GM12878 (cell line): ENCODE measurements around the gene POLR3E. TPM values are rescaled to one million over a fixed set of nuclear protein-coding genes. Genes with fewer than 3 reads are reported as not detected.

ENCODE experiments used
- ATAC-seq: fragments of 200-7000 bp; cut with Tn5 transposase; 3 replicates; pipeline ENCODE4 v1.9.1; 2020; ENCODE audit warnings: mild to moderate bottlenecking, moderate library complexity
- BruUV-seq: library from RNA; stranded (reverse); fragments of 400-500 nt; replicated peaks from 2 replicates; lab custom pipeline; 2021; lab: Mats Ljungman, UMichigan
- CTCF ChIA-PET: fragments of 300-600 bp; sonication (Branson Sonifier 250); formaldehyde crosslinking; extraction: SDS; loops from one replicate; lab custom pipeline; 2021; ENCODE audit warnings: inconsistent platforms; lab: Yijun Ruan, JAX
- POLR2A ChIA-PET: fragments of 350-600 bp; formaldehyde crosslinking; extraction: SDS; loops from one replicate; lab custom pipeline; 2021; ENCODE audit warnings: inconsistent platforms; lab: Charles Lee
- RAD21 ChIA-PET: fragments of 300-600 bp; sonication (Branson Sonifier 250); formaldehyde crosslinking; loops from one replicate; lab custom pipeline; 2023; ENCODE audit warnings: antibody characterized with exemption; ENCODE audit not compliant: unreplicated experiment; lab: Charles Lee
- SMC1A ChIA-PET: fragments of 300-600 bp; sonication (Branson Sonifier 250); formaldehyde crosslinking; loops from one replicate; lab custom pipeline; 2023; ENCODE audit not compliant: unreplicated experiment, uncharacterized antibody; lab: Charles Lee
- DNase-seq: peaks from one replicate; pipeline ENCODE4 v3.0.0-alpha.2; 2011; ENCODE audit warnings: low read depth, low spot score
- FAIRE-seq: peaks from 3 replicates; lab custom pipeline; 2011; peaks lifted over from hg19 to GRCh38; lab: Jason Lieb, UNC
- H2AFZ ChIP-seq: 2 replicates; pipeline ENCODE4 v1.6.0; 2011; ENCODE audit warnings: low read depth, low read length, control low read depth; ENCODE audit not compliant: control insufficient read depth
- H3K27ac ChIP-seq: 2 replicates; pipeline ENCODE4 v1.5.1; 2011; ENCODE audit warnings: control low read depth; ENCODE audit not compliant: control insufficient read depth, insufficient read depth
- H3K27me3 ChIP-seq, 2 experiments: replicated peaks in 1 of 2; 2 replicates each; pipeline versions ENCODE4 v1.6.0 to v1.6.1; 2011; ENCODE audit warnings: low read length in 1 of 2; ENCODE audit not compliant: control insufficient read depth in 2 of 2, insufficient read depth in 2 of 2
- H3K36me3 ChIP-seq, 2 experiments: 2 replicates each; pipeline ENCODE4 v1.5.1; 2011; ENCODE audit warnings: low read length in 1 of 2; ENCODE audit not compliant: control insufficient read depth in 2 of 2, insufficient read depth in 2 of 2
- H3K4me1 ChIP-seq: 2 replicates; pipeline ENCODE4 v1.6.1; 2011; ENCODE audit warnings: mild to moderate bottlenecking, low read length, moderate library complexity, mixed read lengths; ENCODE audit not compliant: control insufficient read depth, insufficient read depth
- H3K4me2 ChIP-seq: 2 replicates; pipeline ENCODE4 v1.6.0; 2011; ENCODE audit warnings: control low read depth; ENCODE audit not compliant: control insufficient read depth, insufficient read depth
- H3K4me3 ChIP-seq: fragments of 200-600 bp; sonication (generic); 2 replicates; pipeline ENCODE4 v1.5.1; 2016
- H3K79me2 ChIP-seq: 2 replicates; pipeline ENCODE4 v1.6.0; 2011; ENCODE audit warnings: low read length; ENCODE audit not compliant: control insufficient read depth, insufficient read depth
- H3K9ac ChIP-seq: 2 replicates; pipeline ENCODE4 v1.8.0; 2011; ENCODE audit warnings: low read length, control low read depth, mixed read lengths; ENCODE audit not compliant: control insufficient read depth, insufficient read depth
- H3K9me3 ChIP-seq: replicated peaks from 3 replicates; pipeline ENCODE4 v1.5.1; 2011; ENCODE audit warnings: mild to moderate bottlenecking, low read length; ENCODE audit not compliant: control insufficient read depth, insufficient read depth
- H4K20me1 ChIP-seq: 2 replicates; pipeline ENCODE4 v1.6.0; 2011; ENCODE audit not compliant: control insufficient read depth, insufficient read depth
- ATF3 ChIP-seq: IDR thresholded peaks from 2 replicates; pipeline ENCODE4 v1.6.1; 2011; ENCODE audit warnings: low read depth, mild to moderate bottlenecking, low read length, moderate library complexity, borderline replicate concordance; ENCODE audit errors: extremely low read depth
- CEBPB ChIP-seq, 2 experiments: fragments of 150-350 bp in 1 of 2; IDR thresholded peaks; 2 replicates each; pipeline ENCODE4 v1.6.1; 2012 to 2014; ENCODE audit warnings: low read depth in 2 of 2, low read length in 2 of 2, borderline replicate concordance in 1 of 2, inconsistent platforms in 1 of 2
- CHD4 ChIP-seq: fragments of 200-600 bp; sonication (generic); IDR thresholded peaks from 2 replicates; pipeline ENCODE4 v1.6.1; 2016; ENCODE audit warnings: mild to moderate bottlenecking
- DPF2 ChIP-seq: fragments of 450-650 bp; IDR thresholded peaks from 2 replicates; pipeline ENCODE4 v1.6.1; 2017; ENCODE audit warnings: mild to moderate bottlenecking
- EED ChIP-seq: sonication (generic); IDR thresholded peaks from 2 replicates; pipeline ENCODE4 v1.6.1; 2016; ENCODE audit warnings: antibody characterized with exemption, low read depth
- FOS ChIP-seq: IDR thresholded peaks from 3 replicates; pipeline ENCODE4 v1.6.1; 2011; ENCODE audit warnings: borderline replicate concordance; ENCODE audit not compliant: insufficient read length; ENCODE audit errors: extremely low read depth
- GABPA ChIP-seq: IDR thresholded peaks from 2 replicates; pipeline ENCODE4 v1.6.1; 2014; ENCODE audit warnings: antibody characterized with exemption, low read depth, mild to moderate bottlenecking, inconsistent platforms
- HDAC6 ChIP-seq: fragments of 200-600 bp; sonication (generic); IDR thresholded peaks from one replicate; pipeline ENCODE4 v1.8.0; 2017; ENCODE audit warnings: antibody characterized with exemption; ENCODE audit not compliant: unreplicated experiment
- JUND ChIP-seq: IDR thresholded peaks from 2 replicates; pipeline ENCODE4 v1.6.1; 2012; ENCODE audit warnings: low read depth, mild to moderate bottlenecking, low read length, improper control_type of control experiment, moderate library complexity
- KLF5 ChIP-seq: fragments of 450-650 bp; IDR thresholded peaks from 2 replicates; pipeline ENCODE4 v1.6.1; 2014; ENCODE audit warnings: mild to moderate bottlenecking; ENCODE audit not compliant: partially characterized antibody
- MTA3 ChIP-seq: IDR thresholded peaks from 2 replicates; pipeline ENCODE4 v1.6.1; 2012; ENCODE audit warnings: low read length, inconsistent platforms, borderline replicate concordance
- NFXL1 ChIP-seq: fragments of 450-650 bp; IDR thresholded peaks from 2 replicates; pipeline ENCODE4 v1.6.1; 2017; ENCODE audit warnings: antibody characterized with exemption, mild to moderate bottlenecking, borderline replicate concordance
- NR2F1 ChIP-seq: fragments of 450-650 bp; conservative IDR thresholded peaks from 2 replicates; pipeline ENCODE4 v1.6.1; 2017; ENCODE audit warnings: mild to moderate bottlenecking
- PKNOX1 ChIP-seq: fragments of 450-650 bp; IDR thresholded peaks from 2 replicates; pipeline ENCODE4 v1.6.1; 2016; ENCODE audit warnings: mild to moderate bottlenecking
- RFX5 ChIP-seq: IDR thresholded peaks from 2 replicates; pipeline ENCODE4 v1.6.1; 2011; ENCODE audit warnings: low read depth, low read length, improper control_type of control experiment
- WGBS: methylation state at CpG from one replicate; pipeline ENCODE4 v1.1.6; 2016; ENCODE audit warnings: low lambda C conversion rate; ENCODE audit not compliant: insufficient replicate concordance, insufficient coverage; ENCODE audit errors: missing lambda C conversion rate; 5-methylcytosine and 5-hydroxymethylcytosine counted together
- in situ Hi-C: fragments of 300-500 bp; cut with MboI; formaldehyde crosslinking; loops from 9 replicates; pipeline ENCODE4 v1.14.3; 2018; ENCODE audit warnings: mixed read lengths
- intact Hi-C: fragments of 100-400 bp; cut with micrococcal nuclease; formaldehyde crosslinking; loops from one replicate; pipeline ENCODE4 v1.14.2; 2022; ENCODE audit not compliant: unreplicated experiment
- polyA plus RNA-seq, 11 experiments: library from polyadenylated mRNA; depleted of rRNA in 4 of 11; unstranded in 6 of 11; stranded (reverse) in 5 of 11; fragments of >200 nt; fragmentation: Nextera tagmentation in 4 of 11; fragmentation: Illumina TruSeq in 1 of 11; extraction: Ambion mirVana in 4 of 11; extraction: Trizol in 1 of 11; gene quantifications; 1 replicate in 1 of 11; 2 replicates in 10 of 11; pipeline versions ENCODE4 v1.2.1 to v1.2.3, GENCODE V29; 2011 to 2016; ENCODE audit warnings: inconsistent platforms in 2 of 11, missing spikeins in 2 of 11, low read depth in 1 of 11
- total RNA-seq, 4 experiments: library from RNA; depleted of rRNA in 3 of 4; stranded (reverse); fragments of >200 nt in 3 of 4; fragmentation: Illumina TruSeq in 1 of 4; extraction: Trizol in 1 of 4; gene quantifications; 2 replicates each; pipeline versions ENCODE4 v1.2.1 to v1.2.3, GENCODE V29; 2013 to 2021

Gene POLR3E
- total and polyA plus RNA-seq, 10 of the 15 experiments (the other 5 are each of a cell fraction or from before 2014, with no cell fraction given): 11.1 to 79.5 (median 39.7) TPM

- TF ChIP-seq FOS: no peak
Measured at GRCh38 chr16:22291020-22291419, 6.2 kb upstream of the POLR3E start (continued).

- Histone ChIP-seq H3K9me3 (no peaks in the 10 kb centered on the region), H3K27ac (no peak overlapping the region), H3K4me2 (no peak overlapping the region), H3K36me3 (no peaks in the 10 kb centered on the region), H4K20me1 (no peaks in the 10 kb centered on the region), H3K27me3 (no peaks in the 10 kb centered on the region), H3K4me1 (peaks cover 4% of the 10 kb centered on the region; the same call in 1 of the 2 replicates), H3K4me3 (no peak overlapping the region), H2AFZ (no peak overlapping the region), H3K79me2 (no peaks in the 10 kb centered on the region), H3K9ac (no peak overlapping the region)
- FAIRE-seq: no peak
- DNase-seq: no peak
- ATAC-seq: no peak
- ChIA-PET CTCF (no interaction called here), RAD21 (no interaction called here), POLR2A (no interaction called here), SMC1A (no interaction called here)
- no TSS peak for BruUV-seq
- in situ Hi-C loops (no loop called here), intact Hi-C loops (no loop called here)
- no peak for TF ChIP-seq PKNOX1
- no peak for TF ChIP-seq RFX5
- no peak for TF ChIP-seq GABPA
- no peak for TF ChIP-seq HDAC6
- no peak for TF ChIP-seq CEBPB (IDR thresholded peaks at IDR 0.05; ENCODE audit: borderline replicate concordance in 1 of 2, low read depth in 2 of 2, low read length in 2 of 2)
- TF ChIP-seq NR2F1: no peak
- TF ChIP-seq KLF5: no peak
- no peak for TF ChIP-seq CHD4
- TF ChIP-seq DPF2: no peak
- TF ChIP-seq ATF3: no peak
- no peak for TF ChIP-seq NFXL1
- no peak for TF ChIP-seq EED
- no peak for TF ChIP-seq MTA3
- TF ChIP-seq JUND: no peak
- 98% methylated on average over 4 of the region's 4 CpGs for WGBS
Measured at GRCh38 chr16:22291860-22292318, 5.3 kb upstream of the POLR3E start.
